Activated naive CD4-positive, alpha-beta T cell treated with Interleukin-2 at 50 U/mL for 16 hours (primary cell): ENCODE measurements around the gene CES3.

Experiments
- DNase-seq: peaks from one replicate; pipeline ENCODE4 v3.0.0-alpha.2; 2020

Gene CES3, protein sequence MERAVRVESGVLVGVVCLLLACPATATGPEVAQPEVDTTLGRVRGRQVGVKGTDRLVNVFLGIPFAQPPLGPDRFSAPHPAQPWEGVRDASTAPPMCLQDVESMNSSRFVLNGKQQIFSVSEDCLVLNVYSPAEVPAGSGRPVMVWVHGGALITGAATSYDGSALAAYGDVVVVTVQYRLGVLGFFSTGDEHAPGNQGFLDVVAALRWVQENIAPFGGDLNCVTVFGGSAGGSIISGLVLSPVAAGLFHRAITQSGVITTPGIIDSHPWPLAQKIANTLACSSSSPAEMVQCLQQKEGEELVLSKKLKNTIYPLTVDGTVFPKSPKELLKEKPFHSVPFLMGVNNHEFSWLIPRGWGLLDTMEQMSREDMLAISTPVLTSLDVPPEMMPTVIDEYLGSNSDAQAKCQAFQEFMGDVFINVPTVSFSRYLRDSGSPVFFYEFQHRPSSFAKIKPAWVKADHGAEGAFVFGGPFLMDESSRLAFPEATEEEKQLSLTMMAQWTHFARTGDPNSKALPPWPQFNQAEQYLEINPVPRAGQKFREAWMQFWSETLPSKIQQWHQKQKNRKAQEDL

DNA sequence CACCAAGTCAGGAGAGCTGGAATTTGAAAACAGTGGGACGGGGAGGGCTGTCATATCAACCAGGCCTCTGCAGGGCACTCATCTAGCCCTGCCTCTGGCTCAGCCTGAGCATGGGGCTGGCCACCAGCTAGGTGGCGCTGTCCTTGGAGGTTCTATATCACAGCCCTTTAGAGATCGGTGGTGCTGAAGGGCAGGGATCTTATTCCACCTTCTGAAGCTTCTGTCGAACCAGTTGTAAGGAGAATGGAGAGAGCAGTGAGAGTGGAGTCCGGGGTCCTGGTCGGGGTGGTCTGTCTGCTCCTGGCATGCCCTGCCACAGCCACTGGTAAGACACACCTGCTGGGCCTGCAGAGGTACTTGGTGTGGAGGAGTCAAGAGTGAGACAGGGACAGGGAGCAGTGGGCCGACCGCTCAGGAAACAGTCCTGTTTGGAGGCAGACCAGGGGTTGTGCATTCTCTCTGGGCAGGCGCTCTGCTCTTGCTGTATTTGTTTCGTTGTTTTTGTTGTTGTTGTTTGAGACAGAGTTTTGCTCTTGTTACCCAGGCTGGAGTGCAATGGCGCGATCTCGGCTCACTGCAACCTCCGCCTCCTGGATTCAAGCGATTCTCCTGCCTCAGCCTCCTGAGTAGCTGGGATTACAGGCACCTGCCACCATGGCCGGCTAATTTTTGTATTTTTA, at the start of gene CES3:
Gene CES3, plus strand, starts transcription at position 202 of the 680 bp plus-strand sequence. Its CDS starts 42 bp downstream, at position 244.
- DNase-seq: peak; percentile 71

GRCh38 chr16:66911801-66912200, 49.3 kb upstream of the CES3 start:
- DNase-seq: no peak

DNA sequence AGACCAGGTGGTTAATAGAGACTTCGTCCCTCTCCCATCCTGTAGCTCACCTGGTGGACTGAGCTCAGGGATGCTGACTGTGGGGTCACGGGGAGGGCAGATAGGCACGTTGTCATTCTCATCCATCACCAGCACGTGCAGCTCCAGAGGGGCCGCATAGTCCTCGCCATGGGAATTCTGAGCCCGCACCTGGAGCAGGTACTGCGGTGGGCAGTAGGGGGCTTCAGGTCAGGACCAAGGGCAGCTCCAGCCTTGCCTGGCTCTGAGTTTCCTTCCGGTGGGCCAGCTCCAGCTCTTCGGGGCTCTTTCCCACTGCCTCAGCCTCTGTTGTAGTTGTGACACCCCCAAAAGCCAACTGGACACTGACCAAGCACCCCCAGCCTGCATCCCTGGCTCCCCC, 48.0 kb upstream of the CES3 start:
- no peak for DNase-seq

GRCh38 chr16:66913711-66914110, 47.4 kb upstream of the CES3 start:
- no peak for DNase-seq

- DNase-seq: no peak
Observed at GRCh38 chr16:66914541-66914940, 46.5 kb upstream of the CES3 start.

GRCh38 chr16:66915041-66915440, 46.0 kb upstream of the CES3 start:
- no peak for DNase-seq

- no peak for DNase-seq
Observed at GRCh38 chr16:66916518-66916917, 44.5 kb upstream of the CES3 start.

DNA sequence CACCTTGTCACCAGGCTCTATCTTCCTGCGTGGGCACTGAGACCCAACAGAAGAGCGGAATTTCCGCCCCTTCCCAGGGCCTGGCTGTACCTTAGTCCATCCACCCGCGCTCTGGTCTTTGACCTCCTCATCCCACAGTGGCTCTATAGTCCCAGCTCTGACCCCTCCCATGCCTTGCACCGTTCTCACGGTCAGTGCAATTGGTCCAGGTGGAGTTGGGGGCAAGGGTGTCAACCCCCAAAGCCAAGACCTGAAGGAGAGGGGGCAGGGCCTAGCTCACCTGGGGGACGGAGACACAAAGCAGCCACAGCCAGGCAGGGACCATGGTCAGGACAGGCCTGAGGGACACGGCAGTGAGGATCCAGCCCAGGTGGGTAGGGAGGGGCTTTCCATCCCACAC, 43.3 kb upstream of the CES3 start:
- DNase-seq: no peak

GRCh38 chr16:66918355-66918754, 42.7 kb upstream of the CES3 start:
- DNase-seq: no peak

- DNase-seq: no peak
Observed at GRCh38 chr16:66918803-66919568, 42.1 kb upstream of the CES3 start, which contains the start of gene CDH16. TSS of gene CDH16 (minus strand) at chr16:66918885. CDS start at chr16:66918065, 820 bp downstream.

- no peak for DNase-seq
Observed at GRCh38 chr16:66919569-66920298, 41.3 kb upstream of the CES3 start.

- DNase-seq: no peak
Observed at GRCh38 chr16:66920299-66920590, 40.8 kb upstream of the CES3 start.

DNA sequence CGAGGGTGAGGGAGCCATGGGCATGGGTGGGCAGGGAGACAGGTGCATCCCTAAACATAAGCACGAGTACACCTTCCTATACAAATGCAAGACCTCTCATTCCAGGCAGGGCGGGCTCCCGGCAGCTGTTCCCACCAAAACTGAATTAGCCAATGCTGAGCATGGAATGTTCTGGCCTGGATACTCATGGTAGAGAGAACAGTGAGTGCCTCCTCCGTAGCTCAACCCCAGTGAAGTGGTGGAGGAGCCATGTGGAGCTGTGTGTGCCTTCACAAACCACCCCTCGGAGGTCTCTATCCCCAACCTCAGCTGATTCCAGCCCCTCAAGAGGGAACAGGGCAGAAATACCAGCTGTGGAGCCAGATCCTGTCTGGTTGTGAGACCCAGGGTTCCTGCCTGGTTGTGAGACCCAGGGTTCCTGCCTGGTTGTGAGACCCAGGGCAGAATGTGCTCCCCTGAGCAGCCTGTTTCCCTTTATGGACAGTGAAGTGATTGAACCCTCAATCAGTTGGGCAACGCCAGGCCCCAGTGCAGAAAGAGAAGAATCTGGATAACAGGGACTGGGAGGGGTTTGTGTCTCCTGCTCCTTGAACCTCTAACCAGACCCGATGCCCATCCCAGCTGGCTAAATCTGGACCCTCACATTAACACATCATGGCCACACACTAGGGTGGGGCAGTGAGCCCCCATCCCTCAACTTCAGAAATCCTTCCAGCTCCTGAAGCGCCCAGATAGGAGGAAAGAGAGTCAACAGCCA, 40.0 kb upstream of the CES3 start:
- DNase-seq: no peak

GRCh38 chr16:66921729-66922450, 39.2 kb upstream of the CES3 start:
- DNase-seq: no peak

DNA sequence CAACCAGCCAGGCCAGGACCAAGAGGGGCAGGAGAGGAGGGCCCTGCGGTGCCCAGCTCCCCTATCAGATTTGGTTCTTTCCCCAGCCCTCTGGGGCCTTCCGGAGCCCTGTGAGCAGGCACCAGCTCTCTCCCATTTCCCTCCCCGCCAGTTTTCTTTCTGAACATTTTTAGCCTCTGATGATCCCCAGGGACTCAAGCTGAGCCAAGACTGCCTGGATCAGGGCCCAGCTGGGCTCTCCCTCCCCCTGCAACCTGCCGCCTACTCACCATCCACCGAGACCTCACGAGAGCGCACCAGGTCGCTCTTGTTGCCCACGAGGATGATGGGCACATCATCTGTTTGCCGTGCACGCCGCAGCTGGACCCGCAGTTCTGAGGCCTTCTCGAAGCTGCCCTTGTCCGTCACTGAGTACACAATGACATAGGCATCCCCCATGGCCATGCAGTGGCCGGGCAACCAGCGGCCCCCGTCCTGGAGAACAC, 37.8 kb upstream of the CES3 start:
- no peak for DNase-seq

GRCh38 chr16:66923866-66924265, 37.2 kb upstream of the CES3 start:
- DNase-seq: no peak

- peak; percentile 51 for DNase-seq
Observed at GRCh38 chr16:66924527-66925321, 36.3 kb upstream of the CES3 start.

- peak; percentile 13 for DNase-seq
Observed at GRCh38 chr16:66925322-66925840, 35.7 kb upstream of the CES3 start, which contains the start of gene RRAD. TSS of gene RRAD (minus strand) at chr16:66925535. CDS start at chr16:66925179, 356 bp downstream.

- no peak for DNase-seq
Observed at GRCh38 chr16:66926171-66926947, 34.7 kb upstream of the CES3 start.
